GM18861 (cell line): ENCODE data around the gene RXFP2.

ENCODE experiments used
- ATAC-seq: cut with Tn5 transposase; IDR thresholded peaks from one replicate; pipeline ENCODE4 v1.9.1; 2021; ENCODE audit not compliant: unreplicated experiment

Gene RXFP2

DNA sequence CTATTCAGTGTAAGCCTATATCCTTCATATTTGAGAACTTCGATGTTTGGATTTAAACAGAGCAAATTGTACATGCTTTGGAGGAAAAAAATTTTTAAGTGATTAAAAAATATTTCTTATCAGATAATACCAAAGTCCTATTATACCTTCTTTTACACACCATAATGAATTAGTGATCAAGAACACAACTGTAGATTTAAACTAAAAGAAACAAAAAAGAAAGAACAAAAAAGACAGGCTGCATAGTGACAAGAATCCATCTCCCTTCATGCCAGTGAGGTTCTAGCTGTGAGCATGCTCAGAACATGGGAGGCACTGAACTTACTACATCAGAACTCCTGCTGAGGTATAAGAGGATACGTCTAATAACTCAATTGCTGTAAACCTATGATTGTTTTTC lies at the start of gene RXFP2:
RXFP2 (plus strand) TSS at position 301 of the 400 bp plus-strand sequence; CDS start at position 388, 87 bp downstream.
- ATAC-seq = no peak

DNA sequence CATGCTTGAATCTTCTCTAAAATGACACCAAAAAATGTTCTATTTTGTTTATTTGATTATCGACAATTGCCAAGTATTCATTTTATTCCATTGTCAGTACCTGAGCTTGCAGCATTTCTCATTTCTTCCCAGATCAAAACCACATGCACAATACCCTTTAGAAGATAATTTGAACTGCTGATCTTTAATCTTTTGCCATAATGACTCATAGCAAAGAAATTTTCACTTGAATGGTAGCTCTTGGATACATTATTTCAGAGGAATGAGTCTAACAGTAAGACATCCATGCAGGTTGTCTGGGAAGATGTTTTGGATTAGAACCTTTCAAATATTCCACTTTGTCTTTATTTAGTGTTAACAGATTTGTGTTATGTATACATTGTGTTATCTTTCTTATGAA lies 42.0 kb upstream of the RXFP2 start:
- ATAC-seq = no peak

GRCh38 chr13:31699650-31700049 lies 39.7 kb upstream of the RXFP2 start:
- no peak for ATAC-seq

DNA sequence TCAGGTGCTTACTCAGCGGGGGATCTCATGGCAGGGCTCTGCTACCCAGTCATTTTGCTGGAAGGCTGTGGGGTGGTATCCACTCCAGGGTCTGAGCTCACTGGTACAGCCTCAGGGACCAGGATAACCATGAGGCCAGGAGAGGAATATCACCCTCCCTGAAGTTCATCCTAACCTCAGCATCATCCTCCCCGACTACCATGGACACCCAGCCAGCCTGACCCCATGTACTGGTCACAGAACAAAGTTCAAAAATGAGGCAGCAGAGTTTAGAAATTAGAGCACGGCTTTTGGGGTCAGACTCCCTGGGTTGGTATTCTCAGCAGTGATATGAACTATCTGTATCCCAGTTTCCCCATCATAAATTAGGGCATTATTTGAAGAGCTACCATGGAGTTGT lies 35.5 kb upstream of the RXFP2 start:
- no peak for ATAC-seq

DNA sequence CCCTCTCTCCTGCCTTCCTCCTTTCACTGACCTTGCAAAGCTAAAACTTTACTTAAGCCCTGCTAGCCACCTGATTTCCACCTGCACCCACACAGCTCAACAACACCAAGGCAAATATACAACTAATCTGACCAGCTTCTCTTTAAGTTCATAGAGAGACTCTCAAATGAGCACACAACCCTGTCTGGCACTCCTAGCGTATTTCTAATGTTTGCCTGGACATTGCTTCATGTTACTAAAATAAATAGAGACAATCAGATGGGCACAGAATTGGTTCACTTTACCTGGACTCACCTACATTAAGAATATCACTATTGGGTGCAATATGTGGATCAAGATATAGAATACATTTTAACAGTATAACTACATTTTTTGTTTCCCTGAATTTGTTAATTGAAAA lies 33.2 kb upstream of the RXFP2 start:
- no peak for ATAC-seq

DNA sequence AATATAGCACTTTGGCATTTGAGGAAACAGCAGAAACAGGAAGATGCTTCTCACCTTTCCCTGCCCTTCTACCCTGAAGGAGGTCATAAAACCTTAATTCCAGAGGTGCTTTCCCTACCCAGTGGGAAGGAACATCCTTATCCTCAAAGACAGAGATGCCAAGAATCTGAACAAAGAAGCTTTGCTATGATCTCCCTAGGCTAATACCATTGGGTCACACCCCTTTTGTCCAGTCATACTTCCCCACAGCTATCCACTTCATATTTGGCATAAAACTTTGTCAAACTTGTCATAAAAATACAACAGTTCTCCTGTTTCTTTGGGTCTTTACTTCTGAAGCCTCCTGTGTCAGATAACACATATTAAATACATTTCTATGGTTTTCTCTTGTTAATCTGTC lies 21.7 kb upstream of the RXFP2 start:
- no peak for ATAC-seq

DNA sequence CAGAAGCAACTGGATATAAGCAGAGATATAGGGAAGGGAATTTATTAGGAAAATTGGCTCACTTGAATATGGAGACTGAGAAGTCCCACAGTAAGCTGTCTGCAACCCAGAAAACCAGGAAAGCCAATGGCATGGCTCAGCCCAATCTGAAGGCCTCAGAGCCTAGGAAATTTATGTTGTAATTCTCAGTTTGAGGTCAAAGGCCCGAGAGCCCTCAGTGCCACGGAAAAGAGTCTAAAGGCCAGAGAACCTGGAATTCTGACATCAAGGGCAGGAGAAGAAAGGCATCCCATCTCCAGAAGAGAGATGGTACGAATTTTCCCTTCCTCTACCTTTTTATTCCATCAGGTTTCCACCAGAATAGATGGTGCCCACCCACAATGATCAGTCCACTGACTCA lies 20.1 kb upstream of the RXFP2 start:
- ATAC-seq = no peak

GRCh38 chr13:31722673-31723072 lies 16.7 kb upstream of the RXFP2 start:
- ATAC-seq = no peak

DNA sequence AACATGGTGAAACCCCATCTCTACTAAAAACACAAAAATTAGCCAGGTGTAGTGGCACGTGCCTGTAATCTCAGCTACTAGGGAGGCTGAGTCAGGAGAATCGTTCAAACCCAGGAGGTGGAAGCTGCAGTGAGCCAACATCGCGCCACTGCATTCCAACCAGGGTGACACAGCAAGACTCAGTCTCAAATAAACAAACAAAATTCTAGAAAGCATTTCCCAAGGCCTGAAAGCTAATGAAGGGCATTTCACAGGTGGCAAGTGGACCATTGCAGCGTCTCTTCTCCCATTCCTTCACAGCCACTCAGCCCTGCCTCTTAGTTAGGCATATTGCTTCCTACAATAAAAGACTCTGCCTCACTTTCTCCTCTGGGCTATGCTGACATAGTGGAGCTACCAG lies 13.5 kb upstream of the RXFP2 start:
- ATAC-seq = no peak

DNA sequence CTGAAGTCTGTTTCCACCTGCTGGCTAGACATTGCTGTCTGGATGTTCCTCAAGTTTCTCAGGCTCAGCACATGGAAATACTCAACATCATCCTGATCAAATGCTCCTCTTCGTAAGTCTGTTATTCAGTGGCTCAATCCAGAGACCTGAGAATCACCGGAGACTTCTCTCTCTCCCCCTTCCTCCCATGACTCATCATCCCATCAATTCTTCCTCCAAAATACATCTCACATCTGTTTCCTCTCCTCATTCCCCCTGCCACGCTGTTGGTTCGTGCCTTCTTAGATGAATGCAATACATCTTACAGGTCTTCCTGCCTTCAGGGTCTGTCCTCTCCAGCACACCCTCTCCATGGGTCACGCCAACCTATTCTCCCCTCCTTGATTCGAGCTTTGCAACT lies 7.4 kb upstream of the RXFP2 start:
- no peak for ATAC-seq

- no peak for ATAC-seq
Observed at GRCh38 chr13:31733066-31733465, 6.3 kb upstream of the RXFP2 start.

DNA sequence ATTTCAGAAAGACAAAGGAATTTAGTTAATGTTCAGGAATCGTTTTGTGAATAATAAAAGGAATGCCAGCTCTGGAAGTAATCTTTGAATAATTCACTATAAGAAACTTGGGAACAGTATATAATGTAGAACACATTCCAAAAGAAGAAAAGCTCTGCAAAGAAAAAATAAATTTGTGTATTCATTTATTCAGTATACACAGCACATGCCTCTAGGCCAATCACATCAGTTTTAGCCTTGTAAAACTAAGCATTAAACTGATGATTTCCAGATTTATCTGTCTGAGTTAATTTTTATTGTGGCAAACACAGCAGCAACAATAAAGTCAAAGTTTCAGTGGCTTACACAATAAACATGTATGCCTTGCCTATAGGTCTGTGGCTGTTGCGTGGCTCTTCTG lies 5.7 kb upstream of the RXFP2 start:
- no peak for ATAC-seq

DNA sequence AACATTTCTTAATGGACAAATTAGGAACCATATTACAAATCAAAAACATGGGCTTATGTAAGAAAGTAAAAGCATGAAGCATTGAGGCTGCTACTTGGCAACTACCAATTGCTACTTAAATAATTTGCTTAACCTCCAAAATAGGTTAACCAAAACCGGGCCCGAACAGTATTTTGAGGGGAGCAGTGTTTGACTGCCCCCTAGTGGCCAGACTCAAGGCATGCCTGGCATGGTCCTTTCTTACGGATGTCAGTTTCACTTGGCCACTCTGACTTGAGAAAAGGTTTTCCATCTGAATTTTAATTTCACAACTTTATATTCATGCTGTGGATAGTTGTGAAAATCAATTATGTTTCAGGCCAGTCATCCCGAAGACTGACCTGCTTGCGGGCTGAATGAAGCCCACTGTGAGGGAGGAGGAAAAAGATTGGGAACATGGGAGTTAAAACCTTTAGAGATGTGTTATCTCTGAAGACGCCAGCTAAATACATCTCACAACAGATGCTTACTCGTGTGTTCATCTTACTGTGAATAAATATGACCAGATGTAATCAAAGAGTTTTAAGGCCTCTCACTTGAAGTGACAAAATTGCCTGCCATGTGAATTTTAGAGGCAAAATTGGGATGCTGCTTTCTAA lies 2.9 kb downstream of the RXFP2 start:
- peak; percentile 81 for ATAC-seq

DNA sequence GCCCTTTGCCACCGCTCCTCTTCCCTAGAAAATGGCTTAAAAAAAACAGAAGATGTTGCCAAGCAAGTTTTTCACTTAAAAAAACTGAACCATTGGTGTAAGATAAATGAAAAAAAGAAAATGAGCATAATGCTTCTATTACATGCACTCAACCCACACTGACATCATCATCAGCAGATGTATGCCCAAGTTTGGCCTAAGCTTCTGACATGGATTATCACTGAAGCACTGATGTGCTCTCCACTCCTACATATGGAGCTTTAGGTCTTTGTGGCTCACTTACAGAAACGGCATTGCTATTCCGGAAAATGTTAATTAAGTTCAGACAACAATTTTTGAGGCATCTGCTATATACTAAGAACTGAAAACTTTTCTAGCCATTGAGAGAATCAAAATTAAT lies 8.0 kb downstream of the RXFP2 start:
- ATAC-seq = no peak

GRCh38 chr13:31747966-31748365 lies 8.6 kb downstream of the RXFP2 start:
- no peak for ATAC-seq

GRCh38 chr13:31749929-31750328 lies 10.6 kb downstream of the RXFP2 start:
- ATAC-seq = no peak

- no peak for ATAC-seq
Observed at GRCh38 chr13:31755211-31755610, 15.9 kb downstream of the RXFP2 start.

GRCh38 chr13:31755803-31756212 lies 16.5 kb downstream of the RXFP2 start:
- ATAC-seq = no peak

GRCh38 chr13:31756346-31756745 lies 17.0 kb downstream of the RXFP2 start:
- no peak for ATAC-seq

GRCh38 chr13:31761951-31762350 lies 22.6 kb downstream of the RXFP2 start:
- ATAC-seq = no peak

GRCh38 chr13:31764556-31764955 lies 25.2 kb downstream of the RXFP2 start:
- no peak for ATAC-seq

GRCh38 chr13:31765138-31765785 lies 25.9 kb downstream of the RXFP2 start:
- no peak for ATAC-seq
